Stimulated activated CD4-positive, alpha-beta T cell treated with anti-CD3 and anti-CD28 coated beads, TNF-alpha, amount 100 ng/mL, for 1 hour (primary cell): ENCODE data around the gene TMC2.

Source experiments
- DNase-seq, 3 donors: peaks; one replicate each; pipeline ENCODE4 v3.0.0-alpha.2; 2020; ENCODE audit warnings: low read depth in 3 of 3, low spot score in 1 of 3

Gene TMC2

GRCh38 chr20:2619337-2619736 lies 83.0 kb downstream of the TMC2 start:
- DNase-seq: no peak

GRCh38 chr20:2619961-2620595 lies 83.7 kb downstream of the TMC2 start:
- no peak for DNase-seq

DNA sequence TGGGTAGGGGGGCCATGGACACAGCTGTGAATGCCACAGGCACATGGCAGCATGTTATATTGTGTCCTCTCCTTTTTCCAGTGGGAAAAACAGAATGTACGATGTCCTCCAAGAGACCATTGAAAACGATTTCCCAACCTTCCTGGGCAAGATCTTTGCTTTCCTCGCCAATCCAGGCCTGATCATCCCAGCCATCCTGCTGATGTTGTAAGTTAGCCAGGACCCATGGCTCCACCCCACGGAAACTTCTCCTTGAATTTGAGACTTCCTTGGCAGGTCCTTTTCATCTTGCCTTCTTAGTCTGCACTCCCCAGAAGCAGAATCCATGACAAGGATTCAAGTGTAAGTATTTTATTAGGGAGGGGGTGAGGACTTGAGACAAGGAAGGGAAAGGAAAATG lies 87.8 kb downstream of the TMC2 start:
- DNase-seq: no peak

DNA sequence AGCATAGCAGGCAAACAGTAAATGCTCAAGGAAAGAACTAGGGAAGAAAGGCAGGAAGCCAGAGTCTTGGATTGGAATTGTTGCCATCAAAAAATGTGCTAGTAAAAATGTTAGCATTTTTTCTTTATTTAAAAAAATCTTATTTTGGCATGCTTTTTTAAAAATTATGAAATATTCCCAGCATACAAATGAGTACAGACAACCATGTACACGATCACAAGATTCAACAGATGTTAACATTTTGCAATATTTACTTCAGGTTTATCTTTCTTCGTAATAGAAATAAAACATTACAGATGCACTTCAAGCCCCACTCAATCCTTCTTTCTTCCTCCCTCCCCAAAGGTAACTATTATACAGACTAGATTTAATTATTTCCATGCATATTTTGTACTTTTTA lies 88.7 kb downstream of the TMC2 start:
- no peak for DNase-seq

DNA sequence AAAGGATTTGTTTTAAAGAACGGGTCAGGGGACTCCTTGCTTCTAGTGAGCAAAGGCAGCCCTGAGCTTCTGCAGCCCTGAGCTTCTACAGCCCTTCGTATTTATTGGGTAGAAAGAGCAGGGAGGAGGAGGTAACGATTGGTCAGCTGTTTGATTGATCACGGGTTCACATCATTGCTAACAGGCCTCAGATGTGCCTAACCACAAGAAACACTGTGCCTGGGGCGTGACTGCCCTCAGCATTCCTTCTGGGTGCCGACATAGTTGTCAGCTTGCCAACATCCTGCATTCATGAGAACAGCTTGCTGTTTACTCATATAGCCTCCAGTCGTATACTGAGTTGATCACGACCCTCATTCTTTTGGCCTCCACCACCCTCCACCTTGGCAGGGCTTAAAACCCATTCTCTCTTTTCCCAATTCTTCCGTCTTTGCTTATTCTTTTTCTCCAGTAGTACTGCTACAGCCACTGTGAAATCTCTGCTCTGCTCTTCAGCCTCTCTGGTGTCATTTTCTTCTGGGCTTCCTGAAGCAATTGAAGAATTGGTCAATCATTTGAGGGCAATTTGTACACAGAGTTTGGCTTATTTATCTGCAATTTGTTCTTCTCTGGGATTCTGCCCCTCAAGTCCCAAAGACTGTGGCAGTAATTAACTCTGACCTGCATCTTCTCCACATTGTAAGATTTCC lies 90.6 kb downstream of the TMC2 start:
- no peak for DNase-seq

GRCh38 chr20:2631228-2631627 lies 94.9 kb downstream of the TMC2 start:
- no peak for DNase-seq

DNA sequence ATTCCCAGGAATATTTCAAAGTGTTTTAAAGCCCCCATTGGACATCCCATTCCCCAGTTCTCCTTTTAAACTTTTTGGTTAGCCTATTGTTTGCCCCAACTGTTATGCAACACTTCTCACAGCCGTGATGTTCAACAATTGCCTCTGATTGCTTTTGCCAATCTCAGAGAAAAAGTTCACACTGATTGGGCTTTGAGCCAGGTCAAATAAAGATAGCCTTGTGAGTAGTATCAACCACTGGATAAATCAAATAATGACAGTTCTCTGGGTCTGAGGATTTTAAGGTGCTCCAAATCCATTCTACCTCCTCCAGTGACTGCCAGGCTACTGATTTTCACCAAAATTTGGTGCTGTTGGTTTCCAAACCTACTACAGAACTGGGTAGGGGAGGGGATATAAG lies 97.0 kb downstream of the TMC2 start:
- no peak for DNase-seq

- no peak for DNase-seq
Measured at GRCh38 chr20:2637246-2637645, 100.9 kb downstream of the TMC2 start.

DNA sequence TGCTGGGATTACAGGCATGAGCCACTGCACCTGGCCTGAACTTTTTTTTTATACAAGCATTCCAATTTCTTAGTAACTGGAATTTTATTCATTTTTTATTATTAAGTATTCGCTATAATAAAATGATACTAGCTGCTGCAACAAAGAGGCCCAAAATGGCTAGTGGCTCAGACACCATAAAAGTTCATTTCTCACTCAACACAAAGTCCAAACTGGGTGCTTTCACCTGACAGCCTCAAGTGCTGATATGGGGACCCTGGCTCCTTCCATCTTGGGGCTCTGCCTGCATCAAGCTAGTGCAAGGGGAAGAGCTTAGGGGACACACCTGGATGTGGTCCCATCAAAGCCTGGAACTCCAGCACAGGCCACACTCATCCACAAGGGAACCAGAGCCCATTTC lies 103.9 kb downstream of the TMC2 start:
- DNase-seq: no peak

DNA sequence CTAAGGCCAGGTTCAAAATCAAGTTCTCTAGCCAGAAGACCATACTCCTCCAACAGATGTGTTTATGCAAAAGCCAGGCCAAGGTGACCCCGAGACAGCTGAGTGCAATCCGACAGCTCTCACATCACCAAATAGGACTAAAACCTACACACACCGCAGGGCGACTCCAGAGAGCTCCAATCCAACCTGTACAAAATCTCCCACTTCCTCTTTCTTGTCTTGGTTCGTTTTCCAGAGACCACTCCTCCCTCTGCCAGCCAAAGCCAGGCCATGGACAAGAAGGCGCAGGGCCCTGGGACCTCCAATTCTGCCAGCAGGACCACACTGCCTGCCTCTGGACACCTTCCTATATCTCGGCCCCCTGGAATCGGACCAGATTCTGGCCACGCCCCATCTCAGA lies 104.5 kb downstream of the TMC2 start:
- DNase-seq: no peak

DNA sequence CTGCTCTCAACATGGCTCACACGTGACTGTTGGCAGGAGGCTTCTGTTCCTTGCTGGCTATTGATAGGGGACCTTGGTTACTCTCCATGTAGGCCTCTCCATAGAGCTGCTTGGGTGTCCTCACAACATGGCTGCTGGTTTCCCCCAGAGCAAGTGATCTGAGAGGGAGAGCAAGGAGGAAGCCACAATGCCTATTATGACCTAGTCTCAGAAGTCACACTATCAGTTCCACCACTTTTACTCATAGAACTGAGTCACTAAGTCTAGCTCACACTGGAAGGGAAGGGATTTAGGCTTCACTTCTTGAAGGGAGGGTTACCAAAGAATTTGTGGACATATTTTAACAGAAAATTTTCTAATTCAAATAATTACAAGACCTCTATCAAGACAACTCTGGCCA lies 107.3 kb downstream of the TMC2 start:
- no peak for DNase-seq

GRCh38 chr20:2651772-2652723 lies 115.7 kb downstream of the TMC2 start, which contains the start of gene NOP56:
Gene NOP56 (plus strand): TSS chr20:2652632. CDS start chr20:2652661, 29 bp downstream.
- peak; percentile 88 to 96 (median 94) for DNase-seq

DNA sequence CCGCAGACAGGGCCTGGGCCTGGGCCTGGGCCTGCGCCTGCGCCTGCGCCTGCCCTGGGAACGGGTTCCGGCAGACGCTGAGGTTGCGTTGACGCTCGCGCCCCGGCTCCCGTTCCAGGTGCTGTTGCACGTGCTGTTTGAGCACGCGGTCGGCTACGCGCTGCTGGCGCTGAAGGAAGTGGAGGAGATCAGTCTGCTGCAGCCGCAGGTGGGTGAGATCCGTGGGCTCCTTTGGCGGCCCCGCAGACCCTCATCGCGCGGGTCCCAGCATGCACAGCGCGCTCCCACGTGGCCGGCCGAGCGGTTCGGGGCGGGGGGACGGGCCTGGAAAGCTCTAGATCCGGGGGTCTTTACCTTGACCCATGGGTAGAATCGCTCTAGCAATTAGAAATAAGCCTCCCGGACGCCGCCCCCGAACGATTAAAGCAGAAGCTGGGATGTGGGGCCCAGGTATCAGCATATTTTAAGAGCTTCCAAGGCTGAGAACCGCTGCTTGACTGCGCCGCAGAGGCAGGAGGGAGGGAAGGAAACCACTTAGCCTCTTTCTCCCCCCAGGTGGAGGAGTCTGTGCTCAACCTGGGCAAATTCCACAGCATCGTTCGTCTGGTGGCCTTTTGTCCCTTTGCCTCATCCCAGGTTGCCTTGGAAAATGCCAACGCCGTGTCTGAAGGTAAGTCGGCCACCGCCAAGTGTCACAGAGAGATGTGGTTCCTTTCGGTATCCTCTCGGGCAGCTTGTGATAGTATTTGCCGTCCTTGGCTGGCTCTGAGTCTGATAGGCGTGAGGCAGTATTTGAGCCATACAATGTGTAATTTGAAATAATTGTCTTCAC lies 116.6 kb downstream of the TMC2 start:
- DNase-seq: peak in 1 of 3 donors; percentile 40

DNA sequence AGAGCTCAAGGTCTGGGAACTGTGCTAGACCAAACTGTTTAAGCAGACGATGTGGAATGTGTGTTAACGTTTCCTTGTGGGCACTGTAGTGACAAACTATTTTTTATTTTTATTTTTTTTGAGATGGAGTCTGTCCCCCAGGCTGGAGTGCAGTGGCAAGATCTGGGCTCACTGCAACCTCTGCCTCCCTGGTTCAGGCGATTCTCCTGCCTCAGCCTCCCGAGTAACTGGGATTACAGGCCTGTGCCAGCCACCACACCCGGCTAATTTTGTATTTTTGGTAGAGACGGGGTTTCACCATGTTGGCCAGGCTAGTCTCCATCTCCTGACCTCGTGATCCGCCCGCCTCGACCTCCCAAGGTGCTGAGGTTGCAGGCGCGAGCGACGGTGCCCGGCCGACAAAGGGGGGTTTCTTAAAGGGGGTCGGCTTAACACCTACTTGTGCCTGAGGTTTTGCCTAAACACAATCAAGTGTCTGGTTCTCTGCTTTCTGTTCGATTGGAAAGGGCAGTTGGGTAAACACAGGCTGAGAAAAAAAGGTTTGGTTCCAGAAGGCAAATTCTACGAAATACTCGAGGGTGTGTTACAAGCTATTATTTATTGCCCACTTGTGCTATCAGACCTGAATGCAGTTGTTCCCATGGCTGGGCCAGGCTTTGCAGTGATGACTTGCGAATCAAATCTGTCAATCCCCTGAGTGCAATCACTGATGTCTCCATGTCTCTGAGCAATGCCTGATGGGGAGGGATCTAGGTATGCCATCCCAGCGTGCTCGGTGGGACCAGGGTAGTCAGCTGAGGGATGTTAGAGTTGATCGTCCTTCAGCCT lies 117.4 kb downstream of the TMC2 start:
- no peak for DNase-seq

DNA sequence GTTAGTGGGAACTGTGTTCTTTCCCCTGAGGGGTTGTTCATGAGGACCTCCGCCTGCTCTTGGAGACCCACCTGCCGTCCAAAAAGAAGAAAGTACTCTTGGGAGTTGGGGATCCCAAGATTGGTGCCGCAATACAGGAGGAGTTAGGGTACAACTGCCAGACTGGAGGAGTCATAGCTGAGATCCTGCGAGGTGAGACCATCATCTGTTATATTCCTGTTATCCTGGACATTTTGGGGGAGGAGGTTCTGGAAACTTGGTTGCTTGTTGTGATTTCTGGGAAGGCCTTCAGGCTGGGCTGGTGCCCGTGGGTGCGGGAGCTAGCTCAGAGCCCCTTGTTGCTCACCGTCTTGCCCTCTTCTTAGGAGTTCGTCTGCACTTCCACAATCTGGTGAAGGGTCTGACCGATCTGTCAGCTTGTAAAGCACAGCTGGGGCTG lies 118.0 kb downstream of the TMC2 start:
- no peak for DNase-seq

GRCh38 chr20:2654831-2655230 lies 118.5 kb downstream of the TMC2 start:
- DNase-seq: no peak

DNA sequence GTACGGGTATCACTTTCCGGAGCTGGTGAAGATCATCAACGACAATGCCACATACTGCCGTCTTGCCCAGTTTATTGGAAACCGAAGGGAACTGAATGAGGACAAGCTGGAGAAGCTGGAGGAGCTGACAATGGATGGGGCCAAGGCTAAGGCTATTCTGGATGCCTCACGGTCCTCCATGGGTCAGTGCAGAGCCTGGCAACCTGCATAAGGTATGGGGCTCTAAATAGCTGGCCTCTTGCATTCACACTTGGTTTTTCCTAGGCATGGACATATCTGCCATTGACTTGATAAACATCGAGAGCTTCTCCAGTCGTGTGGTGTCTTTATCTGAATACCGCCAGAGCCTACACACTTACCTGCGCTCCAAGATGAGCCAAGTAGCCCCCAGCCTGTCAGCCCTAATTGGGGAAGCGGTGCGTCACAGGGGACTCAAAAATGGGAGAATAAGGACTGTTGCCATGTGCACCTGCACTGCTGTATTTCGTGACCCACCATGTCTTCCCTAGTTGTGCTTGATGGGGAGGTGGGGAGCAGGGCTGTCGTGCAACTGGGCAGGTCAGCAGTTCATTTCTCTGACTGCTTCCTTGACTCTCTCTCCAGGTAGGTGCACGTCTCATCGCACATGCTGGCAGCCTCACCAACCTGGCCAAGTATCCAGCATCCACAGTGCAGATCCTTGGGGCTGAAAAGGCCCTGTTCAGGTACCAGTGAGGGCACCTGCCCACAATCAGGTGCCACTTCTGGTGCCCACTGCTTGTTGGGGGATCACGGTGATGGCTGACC lies 119.2 kb downstream of the TMC2 start:
- DNase-seq: no peak

- no peak for DNase-seq
Measured at GRCh38 chr20:2656471-2657117, 120.2 kb downstream of the TMC2 start.

DNA sequence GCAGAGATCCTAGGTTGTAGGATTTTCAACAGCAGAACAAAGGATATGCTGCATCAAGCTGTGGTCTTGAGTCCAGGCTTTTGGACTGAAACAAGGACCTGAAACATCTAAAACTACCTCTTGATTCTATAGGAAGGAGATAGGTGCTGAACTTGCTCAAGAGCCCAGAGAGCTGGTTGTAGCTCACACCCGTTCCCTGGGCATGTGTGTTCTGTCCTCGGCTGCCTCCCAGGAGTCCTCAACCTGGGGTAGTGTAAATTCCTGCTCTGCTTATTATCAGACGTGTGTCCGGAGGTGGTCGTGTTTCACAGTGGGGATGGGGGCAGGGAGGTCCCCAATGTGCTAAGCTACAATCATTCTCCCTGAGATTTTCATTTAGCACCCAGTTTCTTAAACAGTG lies 120.9 kb downstream of the TMC2 start:
- DNase-seq: no peak
